IMR-90 (cell line): Measurements from ENCODE around the gene SLC35F1. TPM values are rescaled to one million over a fixed set of nuclear protein-coding genes. Genes with fewer than 3 reads are reported as not detected.

Source experiments
- ATAC-seq: fragments of 200-7000 bp; cut with Tn5 transposase; 2 replicates; pipeline ENCODE4 v1.9.1; 2020; ENCODE audit warnings: low read depth, mild to moderate bottlenecking, moderate library complexity
- BruUV-seq: library from RNA; stranded (reverse); fragments of 400-500 nt; replicated peaks from 2 replicates; lab custom pipeline; 2021; lab: Mats Ljungman, UMichigan
- CTCF ChIA-PET: fragments of 300-600 bp; formaldehyde crosslinking; extraction: SDS; loops from one replicate; lab custom pipeline; 2021; ENCODE audit warnings: antibody characterized with exemption; lab: Yijun Ruan, JAX
- POLR2A ChIA-PET: fragments of 300-600 bp; sonication (Branson Sonifier 250); formaldehyde crosslinking; loops from one replicate; lab custom pipeline; 2022; ENCODE audit warnings: antibody characterized with exemption; ENCODE audit not compliant: unreplicated experiment; lab: Charles Lee
- DNase-seq: peaks from one replicate; pipeline ENCODE4 v3.0.0; 2013
- H2AFZ ChIP-seq: replicated peaks from 2 replicates; pipeline ENCODE3; 2013; ENCODE audit warnings: low read length, mild to moderate bottlenecking; ENCODE audit not compliant: poor library complexity
- H2AK5ac ChIP-seq: 2 replicates; pipeline ENCODE4 v1.6.1; 2013; ENCODE audit warnings: low read depth, low read length, inconsistent platforms
- H2AK9ac ChIP-seq: replicated peaks from 2 replicates; pipeline ENCODE3; 2013; ENCODE audit warnings: mild to moderate bottlenecking, low read depth, low read length, moderate library complexity; ENCODE audit not compliant: poor library complexity
- H2BK120ac ChIP-seq: 2 replicates; pipeline ENCODE4 v1.6.1; 2013; ENCODE audit warnings: low read depth, low read length, inconsistent platforms
- H2BK15ac ChIP-seq: 3 replicates; pipeline ENCODE4 v1.6.1; 2013; ENCODE audit warnings: low read depth, low read length, inconsistent platforms
- H2BK20ac ChIP-seq: 2 replicates; pipeline ENCODE4 v1.6.1; 2013; ENCODE audit warnings: low read depth, mild to moderate bottlenecking, inconsistent platforms, low read length, moderate library complexity
- H2BK5ac ChIP-seq: 2 replicates; pipeline ENCODE4 v1.6.1; 2013; ENCODE audit warnings: mild to moderate bottlenecking, low read depth, low read length, inconsistent platforms; ENCODE audit not compliant: poor library complexity, severe bottlenecking
- H3K14ac ChIP-seq: replicated peaks from 2 replicates; pipeline ENCODE4 v1.6.1; 2013; ENCODE audit warnings: low read depth, low read length, inconsistent platforms
- H3K18ac ChIP-seq: 2 replicates; pipeline ENCODE4 v1.6.1; 2013; ENCODE audit warnings: low read depth, low read length, control low read depth
- H3K23ac ChIP-seq: 2 replicates; pipeline ENCODE4 v1.6.1; 2013; ENCODE audit warnings: low read depth, low read length, inconsistent platforms
- H3K27ac ChIP-seq: 2 replicates; pipeline ENCODE4 v1.5.1; 2013; ENCODE audit warnings: mild to moderate bottlenecking, control low read depth, low read length; ENCODE audit not compliant: insufficient read depth
- H3K27me3 ChIP-seq: 2 replicates; pipeline ENCODE4 v1.6.1; 2013; ENCODE audit warnings: low read length; ENCODE audit not compliant: control insufficient read depth, insufficient read depth
- H3K36me3 ChIP-seq: 2 replicates; pipeline ENCODE4 v1.6.1; 2013; ENCODE audit warnings: low read length, mixed read lengths; ENCODE audit not compliant: control insufficient read depth, insufficient read depth
- H3K4ac ChIP-seq: 2 replicates; pipeline ENCODE4 v1.6.1; 2013; ENCODE audit warnings: low read depth, low read length, inconsistent platforms
- H3K4me1 ChIP-seq: 2 replicates; pipeline ENCODE4 v1.6.1; 2013; ENCODE audit warnings: low read length, mixed read lengths; ENCODE audit not compliant: control insufficient read depth, insufficient read depth
- H3K4me2 ChIP-seq: 2 replicates; pipeline ENCODE4 v1.6.1; 2013; ENCODE audit warnings: low read depth, mild to moderate bottlenecking, control low read depth, low read length, moderate library complexity
- H3K4me3 ChIP-seq: 2 replicates; pipeline ENCODE4 v1.5.1; 2013; ENCODE audit warnings: low read depth, mild to moderate bottlenecking, control low read depth, low read length, moderate library complexity; ENCODE audit not compliant: insufficient read depth
- H3K56ac ChIP-seq: 2 replicates; pipeline ENCODE4 v1.6.1; 2013; ENCODE audit warnings: low read length, inconsistent platforms; ENCODE audit not compliant: insufficient read depth; ENCODE audit errors: extremely low read depth
- H3K79me1 ChIP-seq, 2 experiments: 2 replicates each; pipeline ENCODE4 v1.6.1; 2013; ENCODE audit warnings: low read length in 2 of 2, inconsistent platforms in 1 of 2, low read depth in 1 of 2
- H3K9ac ChIP-seq: 2 replicates; pipeline ENCODE4 v1.6.1; 2013; ENCODE audit warnings: low read depth, low read length, control low read depth
- H3K9me1 ChIP-seq: 2 replicates; pipeline ENCODE4 v1.6.1; 2013; ENCODE audit warnings: low read length, inconsistent platforms; ENCODE audit not compliant: insufficient read depth
- H3K9me3 ChIP-seq: 2 replicates; pipeline ENCODE4 v1.6.1; 2013; ENCODE audit warnings: low read length; ENCODE audit not compliant: control insufficient read depth, insufficient read depth
- H4K20me1 ChIP-seq: 2 replicates; pipeline ENCODE4 v1.6.1; 2013; ENCODE audit warnings: low read length, inconsistent platforms; ENCODE audit not compliant: insufficient read depth
- H4K5ac ChIP-seq: 2 replicates; pipeline ENCODE4 v1.6.1; 2013; ENCODE audit warnings: mild to moderate bottlenecking, low read depth, low read length, control low read depth
- H4K8ac ChIP-seq, 2 experiments: 2 replicates each; pipeline ENCODE4 v1.6.1; 2013; ENCODE audit warnings: low read depth in 2 of 2, low read length in 2 of 2, control low read depth in 1 of 2, inconsistent platforms in 1 of 2
- H4K91ac ChIP-seq: 2 replicates; pipeline ENCODE4 v1.6.1; 2013; ENCODE audit warnings: low read depth, low read length, inconsistent platforms; ENCODE audit not compliant: insufficient read depth
- CEBPB ChIP-seq: IDR thresholded peaks from 2 replicates; pipeline ENCODE4 v1.6.1; 2012; ENCODE audit warnings: low read depth, low read length, improper control_type of control experiment
- CHD1 ChIP-seq: IDR thresholded peaks from 2 replicates; pipeline ENCODE4 v1.6.1; 2012; ENCODE audit warnings: low read depth, low read length, improper control_type of control experiment
- MAFK ChIP-seq: IDR thresholded peaks from 2 replicates; pipeline ENCODE4 v1.6.1; 2012; ENCODE audit warnings: low read depth, low read length, improper control_type of control experiment
- NFE2L2 ChIP-seq: fragments of 150-350 bp; IDR thresholded peaks from 2 replicates; pipeline ENCODE4 v1.6.1; 2016; ENCODE audit warnings: low read depth, mild to moderate bottlenecking, low read length
- RAD21 ChIP-seq: IDR thresholded peaks from 2 replicates; pipeline ENCODE4 v1.6.1; 2012; ENCODE audit warnings: low read length, improper control_type of control experiment
- RFX5 ChIP-seq: IDR thresholded peaks from 2 replicates; pipeline ENCODE4 v1.8.0; 2012; ENCODE audit warnings: low read depth, mild to moderate bottlenecking, low read length, moderate library complexity
- dilution Hi-C: fragments of 300-500 bp; cut with HindIII; formaldehyde crosslinking; loops from one replicate; pipeline ENCODE4 v1.14.3; 2018; ENCODE audit warnings: low sequenced_read_pairs; ENCODE audit not compliant: unreplicated experiment
- in situ Hi-C: fragments of 300-500 bp; cut with MboI; formaldehyde crosslinking; loops from 3 replicates; pipeline ENCODE4 v1.14.3; 2019; ENCODE audit warnings: low sequenced_read_pairs, inconsistent platforms, mixed read lengths
- intact Hi-C: fragments of 100-400 bp; cut with micrococcal nuclease; formaldehyde crosslinking; loops from 2 replicates; pipeline ENCODE4 v1.10.0; 2022
- polyA plus RNA-seq, 3 experiments: library from polyadenylated mRNA; depleted of rRNA; stranded (reverse); fragments of >200 nt; gene quantifications; 2 replicates each; pipeline ENCODE4 v1.2.3, GENCODE V29; 2012; ENCODE audit warnings: low replicate concordance in 1 of 3
- total RNA-seq: library from RNA; depleted of rRNA; stranded (reverse); fragments of >200 nt; gene quantifications from 2 replicates; pipeline ENCODE4 v1.2.3, GENCODE V29; 2012
- TF ChIP-seq, protein P1 (sequence below): fragments of 150-350 bp; IDR thresholded peaks from 2 replicates; pipeline ENCODE4 v1.6.1; 2017; ENCODE audit warnings: mild to moderate bottlenecking, antibody characterized with exemption, low read length, low read depth

Gene SLC35F1
- total and polyA plus RNA-seq, 2 of the 4 experiments (the other 2 are of a cell fraction), result not detected

- in situ Hi-C loops, result no loop called here
Observed at GRCh38 chr6:118327237-118327636, 420.2 kb downstream of the SLC35F1 start.

More at GRCh38 chr6:118327237-118327636, 420.2 kb downstream of the SLC35F1 start:
- no peaks in the 10 kb centered on the region for H4K20me1 ChIP-seq
- no peak for DNase-seq
- H3K4me1 ChIP-seq, result no peaks in the 10 kb centered on the region; the same call in 1 of the 2 replicates
- no peak overlapping the region; the same call in 1 of the 2 replicates for H3K14ac ChIP-seq
- CTCF ChIA-PET, result no interaction called here
- H2BK20ac ChIP-seq, result no peak overlapping the region
- H2BK5ac ChIP-seq, result no peak overlapping the region
- no peak overlapping the region for H4K5ac ChIP-seq
- POLR2A ChIA-PET, result no interaction called here
- H3K18ac ChIP-seq, result no peak overlapping the region; the same call in 1 of the 2 replicates
- H2AK5ac ChIP-seq, result no peak overlapping the region
- H3K9me1 ChIP-seq, result no peaks in the 10 kb centered on the region
- H4K8ac ChIP-seq, result no peak overlapping the region
- H3K79me1 ChIP-seq, result no peaks in the 10 kb centered on the region
- ATAC-seq, result no peak
- H3K4me3 ChIP-seq, result no peak overlapping the region
- H3K36me3 ChIP-seq, result no peaks in the 10 kb centered on the region
- H4K91ac ChIP-seq, result no peak overlapping the region
- H3K9ac ChIP-seq, result no peak overlapping the region
- TF ChIP-seq RFX5, result no peak
- no peak for TF ChIP-seq RAD21
- TF ChIP-seq, protein P1, sequence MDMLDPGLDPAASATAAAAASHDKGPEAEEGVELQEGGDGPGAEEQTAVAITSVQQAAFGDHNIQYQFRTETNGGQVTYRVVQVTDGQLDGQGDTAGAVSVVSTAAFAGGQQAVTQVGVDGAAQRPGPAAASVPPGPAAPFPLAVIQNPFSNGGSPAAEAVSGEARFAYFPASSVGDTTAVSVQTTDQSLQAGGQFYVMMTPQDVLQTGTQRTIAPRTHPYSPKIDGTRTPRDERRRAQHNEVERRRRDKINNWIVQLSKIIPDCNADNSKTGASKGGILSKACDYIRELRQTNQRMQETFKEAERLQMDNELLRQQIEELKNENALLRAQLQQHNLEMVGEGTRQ, result no peak
- TF ChIP-seq CHD1, result no peak
- TF ChIP-seq MAFK, result no peak
- no peak for TF ChIP-seq NFE2L2
- peak; percentile 67 for TF ChIP-seq CEBPB
- no peak overlapping the region for H3K4ac ChIP-seq
- H2BK120ac ChIP-seq, result no peak overlapping the region
- no peak overlapping the region for H3K56ac ChIP-seq
- no peaks in the 10 kb centered on the region for H3K9me3 ChIP-seq
- no peak overlapping the region for H2BK15ac ChIP-seq
- BruUV-seq, result no TSS peak
- no peak overlapping the region for H2AFZ ChIP-seq
- intact Hi-C loops (no loop called here), dilution Hi-C loops (no loop called here)
- no peak overlapping the region for H3K23ac ChIP-seq
- no peak overlapping the region for H2AK9ac ChIP-seq
- H3K4me2 ChIP-seq, result no peak overlapping the region
- no peak overlapping the region for H3K27ac ChIP-seq
- H3K27me3 ChIP-seq, result no peaks in the 10 kb centered on the region
